Stimulated activated CD4-positive, alpha-beta T cell treated with anti-CD3 and anti-CD28 coated beads, Interleukin-4, amount 100 ng/mL, for 4 hours (primary cell): Measurements from ENCODE around the gene PMP22.

Experiments
- DNase-seq, 2 experiments: peaks; one replicate each; pipeline ENCODE4 v3.0.0-alpha.2; 2020

PMP22 gene

DNA sequence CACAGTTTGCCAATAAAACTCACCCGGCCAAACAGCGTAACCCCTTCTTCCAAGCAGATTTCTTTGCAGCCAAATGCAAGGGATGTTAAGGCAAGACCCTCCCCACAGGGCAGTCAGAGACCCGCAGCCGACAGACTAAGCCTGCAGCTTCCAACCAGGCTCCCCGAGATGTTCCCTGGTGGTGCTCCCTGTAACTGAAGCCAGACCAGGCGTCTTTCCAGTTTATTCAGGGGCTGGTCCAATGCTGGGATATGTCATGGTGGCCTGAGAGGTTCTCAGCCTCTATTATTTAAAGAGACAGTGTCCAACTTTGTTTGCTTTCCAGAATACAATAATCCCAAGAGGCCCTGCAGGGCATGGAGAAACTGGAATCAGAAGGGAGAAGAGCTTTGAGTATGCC, at the start of gene PMP22:
PMP22 (minus strand) TSS at position 196 of the 400 bp plus-strand sequence. CDS start 4,599 bp downstream, outside the sequence.
- no peak for DNase-seq

DNA sequence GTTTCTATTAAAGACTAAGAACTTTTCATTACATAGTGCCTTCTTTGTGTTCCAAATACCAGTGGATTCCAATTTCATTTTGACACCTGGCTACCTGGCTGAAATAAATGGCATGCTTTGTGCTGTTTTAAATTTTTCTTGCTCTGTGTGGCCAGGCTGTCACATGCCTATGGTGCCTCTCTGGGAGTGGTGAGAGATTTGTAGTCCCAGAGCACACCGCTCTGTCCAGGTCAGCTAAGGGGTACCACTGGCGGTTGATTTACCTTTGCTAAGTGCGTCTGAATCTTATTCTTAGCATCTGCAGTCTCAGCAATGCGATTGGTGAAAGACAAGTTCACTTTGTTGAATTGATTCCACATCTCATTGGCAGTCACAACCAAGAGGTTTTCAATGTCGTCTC, 46.9 kb upstream of the PMP22 start:
- DNase-seq = no peak

DNA sequence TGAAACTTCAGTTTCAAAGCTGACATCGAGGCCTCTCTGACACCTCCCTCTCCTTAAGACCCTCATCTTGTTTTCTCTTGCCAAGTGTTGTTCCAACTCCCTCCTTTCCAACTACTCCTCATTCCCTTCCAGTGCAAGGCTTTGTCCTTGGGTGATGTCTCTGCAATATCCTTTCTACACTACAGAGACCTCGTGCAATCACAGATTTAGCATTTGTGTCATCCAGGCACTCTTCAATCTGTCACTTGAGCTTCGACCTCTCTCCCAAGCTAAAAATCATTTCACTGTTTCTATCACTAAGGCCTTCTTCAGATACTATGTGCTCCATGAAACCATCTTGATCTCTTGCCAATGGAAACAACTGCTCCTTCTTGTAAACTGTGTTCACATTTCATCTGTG, 44.7 kb upstream of the PMP22 start:
- DNase-seq = no peak

DNA sequence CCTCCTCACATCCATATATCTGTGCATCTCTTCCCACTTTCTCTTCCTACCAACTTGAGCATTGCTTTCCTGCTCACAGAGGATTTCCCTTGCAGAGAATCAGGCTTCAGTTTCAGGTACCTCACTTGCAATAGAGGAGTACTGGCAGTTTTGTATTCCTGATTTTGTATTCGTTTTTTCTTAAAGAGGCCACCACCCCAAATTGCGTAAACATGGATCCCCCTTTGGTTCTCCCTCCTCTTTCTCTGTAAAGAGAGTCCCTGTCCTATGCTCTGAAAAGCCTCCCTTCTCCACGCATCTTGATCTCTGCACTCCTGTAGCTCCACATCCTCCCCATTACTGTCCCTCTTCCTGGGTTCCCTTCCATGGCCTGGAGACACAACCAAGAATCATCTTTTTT, 44.1 kb upstream of the PMP22 start:
- DNase-seq = no peak

DNA sequence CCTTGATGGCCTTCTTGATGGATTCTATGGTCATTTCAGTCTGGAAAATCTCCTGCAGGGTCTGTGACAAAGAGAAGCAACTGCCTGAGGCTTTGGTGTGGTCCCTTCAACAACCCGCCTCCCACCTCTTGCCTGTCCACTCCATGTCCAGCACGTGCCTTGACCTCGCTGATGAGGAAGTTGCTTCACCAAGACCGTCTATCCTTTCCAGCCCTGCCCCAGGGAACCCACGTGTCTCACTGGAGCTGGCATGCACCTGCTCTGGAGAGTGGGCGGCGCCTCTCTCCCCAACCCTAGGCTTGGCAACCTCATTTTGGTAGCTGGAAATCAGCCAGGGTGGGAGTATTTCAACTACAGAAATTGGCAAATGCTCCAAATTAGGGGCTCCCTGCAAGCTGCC, 43.6 kb upstream of the PMP22 start:
- DNase-seq = no peak

DNA sequence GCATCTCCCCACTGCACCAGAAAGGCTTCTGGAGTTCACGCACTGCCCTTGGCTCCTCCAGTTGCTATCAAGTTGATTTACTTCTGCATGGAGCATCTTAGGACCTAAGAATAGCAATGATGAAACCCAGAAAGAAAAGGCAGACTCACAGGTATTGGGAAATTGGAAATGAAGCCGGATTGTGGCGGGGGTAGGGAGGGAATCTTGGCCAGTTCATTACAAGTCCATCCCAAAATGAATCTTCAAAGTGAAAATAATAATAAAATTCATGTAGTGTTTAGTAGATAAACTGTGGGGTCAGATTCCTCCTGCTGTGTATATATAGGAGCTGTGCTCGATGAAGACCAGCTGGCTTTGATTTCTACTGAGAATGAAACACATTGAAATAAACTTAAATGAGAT, 42.6 kb upstream of the PMP22 start:
- DNase-seq = no peak

DNA sequence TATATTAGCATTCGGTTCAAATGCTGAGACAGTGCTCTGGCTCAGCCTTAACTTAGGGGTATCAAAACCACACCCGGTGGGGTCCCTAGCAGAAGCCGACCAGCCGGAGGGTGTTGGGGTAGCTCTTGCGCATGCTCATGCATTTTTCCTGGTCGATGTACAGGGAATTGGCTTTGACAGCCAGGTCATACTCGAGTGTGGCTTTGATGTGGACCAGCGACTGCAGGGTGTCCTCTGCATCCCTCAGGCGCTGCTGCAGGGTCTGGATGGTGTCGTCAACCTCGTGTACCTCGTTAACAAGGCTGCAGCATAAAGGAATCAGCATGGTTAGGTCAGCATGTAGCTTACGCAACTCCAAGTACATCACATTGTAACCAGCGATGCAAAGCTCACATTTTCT, 38.7 kb upstream of the PMP22 start:
- DNase-seq = no peak

DNA sequence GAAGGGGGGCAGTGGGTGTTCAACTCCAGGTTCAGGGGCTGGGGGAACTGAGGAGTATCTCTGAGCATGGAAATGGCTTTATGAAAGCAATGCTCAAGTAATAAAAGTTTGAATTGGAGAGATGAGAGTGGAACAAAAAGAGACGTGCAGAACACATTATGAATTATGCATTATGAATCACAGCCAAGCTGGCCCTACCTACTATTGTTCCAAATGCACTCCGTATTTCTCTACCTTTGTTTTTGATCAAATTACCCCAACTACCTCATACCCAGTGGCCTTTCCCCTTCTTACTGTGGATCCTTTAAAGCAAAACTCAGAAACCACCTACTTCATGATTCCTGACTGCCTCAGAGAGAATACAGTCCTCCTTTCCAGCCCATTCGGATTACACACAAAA, 38.1 kb upstream of the PMP22 start:
- DNase-seq = no peak

DNA sequence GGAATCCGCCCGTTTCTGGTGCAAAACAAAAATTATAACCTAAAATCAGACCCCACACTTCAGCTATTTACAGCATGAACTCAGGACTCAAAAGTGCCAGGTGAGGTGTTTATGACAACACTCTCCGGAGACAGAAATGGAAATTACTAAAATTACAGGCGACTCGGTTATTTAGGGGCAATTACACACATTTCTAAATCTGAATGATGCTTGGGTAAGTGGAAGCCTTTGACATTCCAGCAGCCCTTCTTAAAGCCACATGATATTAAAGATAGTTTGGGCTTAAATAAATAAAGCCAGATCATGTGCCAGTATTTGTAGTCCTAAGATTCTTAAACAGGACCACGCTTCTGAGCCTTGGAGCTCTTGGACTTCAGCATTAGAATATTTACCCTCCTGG, 36.7 kb upstream of the PMP22 start:
- DNase-seq = no peak

DNA sequence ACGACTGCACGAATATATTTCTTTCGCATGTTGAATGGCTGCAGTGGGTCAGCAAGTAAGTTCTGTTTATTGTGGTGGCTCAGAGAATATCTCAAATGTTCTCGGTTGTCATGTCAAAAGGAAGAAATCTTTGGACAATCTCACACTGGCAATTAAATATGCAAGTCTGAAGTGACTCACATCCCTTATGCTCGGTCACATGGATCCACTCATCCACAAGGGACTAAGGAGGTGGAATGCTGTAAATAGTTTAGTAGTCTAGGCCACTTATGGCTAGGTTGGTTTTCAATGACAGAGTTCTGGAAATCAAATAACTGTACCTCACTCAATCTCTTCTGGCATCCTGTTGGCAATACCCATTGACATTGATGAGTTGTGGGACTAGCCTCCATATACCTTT, 33.0 kb upstream of the PMP22 start:
- DNase-seq = no peak

DNA sequence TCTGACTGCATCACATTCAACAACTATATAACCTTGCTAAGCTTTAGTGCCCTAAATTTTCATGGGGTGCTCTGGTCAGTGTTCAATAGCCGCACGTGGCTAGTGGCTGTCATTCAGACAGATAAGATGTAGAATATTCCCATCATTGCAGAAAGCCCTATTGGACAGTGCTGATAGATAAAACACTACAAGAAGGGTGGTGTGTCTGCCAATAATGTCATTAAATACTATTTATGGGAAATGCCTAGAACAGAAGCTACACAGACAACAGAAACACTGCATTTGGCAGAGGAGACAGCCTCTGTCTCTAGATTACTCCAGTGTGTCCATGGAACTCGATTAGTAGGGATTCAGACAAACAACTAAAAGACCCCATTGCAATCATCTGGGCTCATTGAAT, 28.4 kb upstream of the PMP22 start:
- no peak for DNase-seq

DNA sequence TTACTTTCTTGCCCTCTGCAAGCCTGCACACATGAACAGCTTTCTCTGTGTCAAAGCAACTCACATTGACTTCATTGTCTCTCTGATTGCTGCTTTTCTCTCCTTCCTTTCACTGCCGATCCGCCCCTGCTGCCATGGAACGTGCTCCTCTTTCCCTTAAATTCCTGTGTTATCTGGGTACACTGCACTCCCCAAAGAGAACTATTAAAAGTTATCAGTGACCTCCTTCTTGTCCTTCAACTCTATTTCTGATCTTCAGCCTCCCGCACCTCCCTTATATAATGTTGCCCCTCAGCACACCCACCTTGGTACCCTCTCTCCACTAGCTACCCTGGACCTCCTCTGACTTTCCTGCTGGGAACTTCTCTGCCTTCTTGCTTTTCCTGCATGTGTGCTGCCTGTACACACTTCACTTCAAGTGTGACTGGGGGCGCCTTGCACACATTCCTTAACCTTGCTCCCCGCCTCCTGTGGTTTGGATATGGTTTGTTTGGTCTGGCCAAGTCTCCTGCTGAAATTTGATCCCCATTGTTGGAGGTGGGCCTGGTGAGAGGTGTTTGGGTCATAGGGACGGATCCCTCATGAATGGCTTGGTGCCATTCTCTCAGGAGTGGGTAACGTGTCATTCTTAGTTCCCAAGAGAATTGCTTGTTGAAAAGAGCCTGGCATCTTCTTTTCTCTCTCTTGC, 26.7 kb upstream of the PMP22 start:
- no peak for DNase-seq

DNA sequence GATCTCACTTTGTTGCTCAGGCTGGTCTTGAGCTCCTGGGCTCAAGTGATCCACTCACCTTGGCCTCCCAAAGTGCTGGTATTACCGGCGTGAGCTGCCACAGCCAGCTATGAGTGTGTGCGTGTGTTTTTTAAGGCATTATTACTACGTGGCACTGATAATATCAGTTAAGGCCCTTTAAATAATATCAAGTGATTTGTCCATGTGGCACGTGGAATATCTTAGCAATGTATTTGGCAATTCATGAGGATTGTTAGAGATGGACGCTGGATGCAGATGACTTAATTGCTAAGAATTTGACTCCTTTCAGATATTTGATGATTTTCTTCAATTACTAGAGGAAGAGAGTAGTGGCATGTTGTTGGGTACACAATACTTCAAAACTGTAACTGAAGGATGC, 25.5 kb upstream of the PMP22 start:
- no peak for DNase-seq

DNA sequence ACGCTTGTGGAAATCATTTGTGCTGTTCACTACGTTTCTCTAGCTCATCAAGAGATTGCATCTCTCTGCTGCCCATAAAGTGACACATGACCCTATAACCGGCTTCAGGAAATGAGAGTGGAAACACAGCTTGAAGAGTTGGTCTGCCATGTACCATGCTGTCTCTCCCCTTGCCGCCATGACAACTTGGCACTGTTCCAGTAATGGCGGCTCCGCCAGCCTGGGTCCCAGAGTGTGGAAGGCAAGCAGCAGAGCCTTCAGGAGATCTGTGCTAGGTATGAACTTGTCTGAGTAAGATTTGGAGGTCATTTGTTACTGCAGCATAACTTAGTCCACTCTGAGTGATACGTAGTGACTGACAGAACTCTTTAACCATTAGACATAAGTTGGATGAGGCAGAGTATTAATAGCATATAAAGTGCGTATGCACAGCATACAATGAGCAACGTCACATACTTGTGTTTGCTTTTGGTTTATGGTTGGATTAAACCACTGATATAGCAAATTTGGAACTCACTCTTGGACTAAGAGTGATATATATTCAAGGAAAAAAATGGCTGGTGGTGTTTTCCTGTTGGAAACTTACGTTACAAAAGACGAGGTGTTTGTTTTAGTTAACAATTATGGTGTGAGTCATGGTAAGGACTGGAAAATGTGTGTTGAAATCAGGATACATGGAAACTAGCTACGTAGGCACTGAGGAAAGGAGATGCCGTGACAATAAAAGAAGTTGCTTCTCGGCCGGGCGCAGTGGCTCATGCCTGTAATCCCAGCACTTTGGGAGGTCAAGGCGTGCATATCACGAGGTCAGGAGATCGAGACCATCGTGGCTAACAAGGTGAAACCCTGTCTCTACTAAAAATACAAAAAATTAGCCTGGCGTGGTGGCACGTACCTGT, 24.4 kb upstream of the PMP22 start:
- DNase-seq = no peak

DNA sequence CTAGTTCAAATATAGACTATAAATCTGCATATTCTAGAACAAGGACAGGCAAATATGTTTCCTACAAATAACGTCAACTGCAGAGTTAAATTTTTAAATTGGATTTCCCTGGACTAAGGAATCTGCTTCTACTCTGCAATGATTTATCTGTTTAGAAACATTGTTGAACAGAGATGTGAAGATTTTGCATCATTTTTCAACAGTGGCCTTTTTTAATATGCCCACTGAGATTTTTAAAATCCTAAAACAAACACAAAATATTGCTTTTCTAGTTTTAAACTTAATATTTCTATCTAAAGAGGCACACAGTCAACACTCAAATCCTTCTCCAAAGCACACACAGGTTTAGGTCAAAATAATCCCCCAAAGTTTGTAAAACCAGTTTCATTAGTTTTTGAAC, 23.7 kb upstream of the PMP22 start:
- DNase-seq = no peak

DNA sequence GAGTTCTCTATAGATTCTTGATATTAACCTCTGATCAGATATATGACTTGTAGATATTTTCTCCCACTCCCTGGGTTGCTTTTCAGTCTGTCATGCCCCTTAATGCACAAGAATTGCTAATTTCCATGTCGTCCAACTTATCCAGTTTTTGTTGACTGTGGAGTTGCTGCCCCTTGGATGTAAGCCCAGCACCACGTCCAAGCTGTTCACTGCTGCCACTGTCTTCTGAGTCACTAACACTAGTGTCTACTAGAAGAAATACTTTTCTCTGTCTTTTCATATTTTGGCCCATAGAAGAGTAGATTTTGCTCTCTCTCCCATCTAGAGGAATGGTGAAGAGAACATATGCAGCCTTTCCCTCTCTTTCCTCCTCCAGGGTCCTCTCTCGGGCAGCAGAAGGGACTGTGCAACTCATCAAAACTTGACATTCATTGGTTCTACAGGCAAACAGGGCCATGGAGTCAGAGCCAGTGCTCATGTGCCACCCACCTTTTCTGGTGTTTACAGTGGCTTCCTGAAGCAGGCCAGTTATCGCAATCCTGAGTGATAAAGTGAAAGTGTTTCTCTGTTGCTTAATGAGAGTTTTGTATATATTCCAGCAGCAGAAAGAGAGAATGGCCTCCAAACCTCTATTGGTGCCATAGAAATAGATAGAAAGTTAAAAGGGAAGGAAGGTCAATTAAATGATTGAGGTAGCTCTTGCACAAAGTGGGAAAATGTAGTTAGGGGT, 22.6 kb upstream of the PMP22 start:
- DNase-seq = no peak

DNA sequence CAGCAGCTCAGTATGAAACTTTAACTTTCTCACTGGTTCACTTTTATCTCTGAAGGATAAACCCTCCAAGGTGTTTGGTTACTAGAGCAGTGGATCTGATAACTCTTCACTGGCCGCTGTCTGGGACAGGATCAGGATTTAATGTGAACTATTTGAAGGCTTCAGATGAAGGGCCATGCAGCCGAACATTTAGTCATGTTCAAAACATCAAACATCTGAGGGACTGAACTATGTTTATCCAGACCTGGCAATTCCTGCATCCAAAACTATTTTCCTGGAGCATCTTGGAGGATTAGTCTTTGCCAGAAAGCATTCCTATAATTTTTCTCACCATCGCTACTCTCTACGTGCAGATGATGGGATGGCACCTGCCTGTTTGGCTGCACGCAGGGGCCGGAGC, 20.3 kb upstream of the PMP22 start:
- DNase-seq = no peak

DNA sequence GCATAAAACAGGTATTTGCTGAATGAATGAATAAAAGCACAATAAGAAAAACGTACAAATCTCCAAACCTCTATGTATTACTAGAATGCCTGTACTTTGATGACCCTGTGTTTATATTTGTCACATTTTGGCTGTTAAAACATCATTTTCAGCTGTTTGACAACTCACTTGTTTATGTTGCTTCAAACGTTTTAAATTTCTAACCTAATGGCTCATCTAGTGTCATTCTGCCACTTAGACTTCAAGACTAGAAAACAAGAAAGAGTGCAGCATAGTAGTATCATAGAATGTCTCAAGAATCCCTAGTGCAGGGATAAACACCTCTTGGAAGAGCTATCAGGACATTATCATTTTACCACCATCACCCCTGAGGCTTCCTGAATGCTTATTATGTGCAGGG, 19.4 kb upstream of the PMP22 start:
- no peak for DNase-seq

DNA sequence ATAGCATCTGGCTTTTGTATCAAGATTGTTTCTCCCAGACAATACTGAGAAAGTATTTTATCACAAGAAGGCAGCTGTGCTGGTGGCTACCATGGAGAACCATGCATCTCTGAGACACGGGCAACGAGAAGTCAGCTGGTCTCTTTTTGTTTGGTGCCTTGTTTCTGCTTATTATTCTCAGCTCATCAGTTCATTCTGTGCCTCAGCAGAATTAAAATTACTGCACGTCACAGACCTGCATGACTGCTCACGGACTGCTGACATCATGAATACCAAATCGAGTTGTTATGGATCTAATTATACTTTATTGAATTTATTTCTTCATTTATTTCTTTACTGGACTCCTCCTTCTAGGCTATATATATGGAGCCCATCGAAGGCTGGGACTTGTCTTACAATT, 19.0 kb upstream of the PMP22 start:
- no peak for DNase-seq

DNA sequence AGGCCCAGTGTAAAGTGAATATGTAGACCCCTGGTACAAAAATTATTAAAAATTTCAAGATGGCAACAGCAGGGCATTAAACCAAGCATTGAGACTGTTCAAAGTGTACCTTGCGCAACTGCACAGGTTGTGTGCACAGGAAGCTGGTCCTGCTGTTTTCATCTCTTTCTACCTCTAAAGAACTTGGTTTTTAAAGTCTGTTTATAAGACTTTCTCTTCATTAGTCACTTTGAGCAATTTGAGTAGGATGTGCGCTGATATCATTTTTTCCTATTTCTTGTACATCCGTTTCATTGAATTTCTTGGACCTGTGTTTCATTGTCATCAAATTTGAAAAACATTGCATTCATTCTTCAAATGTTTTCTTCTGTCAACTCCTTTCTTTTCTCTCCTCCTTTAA, 16.8 kb upstream of the PMP22 start:
- no peak for DNase-seq

DNA sequence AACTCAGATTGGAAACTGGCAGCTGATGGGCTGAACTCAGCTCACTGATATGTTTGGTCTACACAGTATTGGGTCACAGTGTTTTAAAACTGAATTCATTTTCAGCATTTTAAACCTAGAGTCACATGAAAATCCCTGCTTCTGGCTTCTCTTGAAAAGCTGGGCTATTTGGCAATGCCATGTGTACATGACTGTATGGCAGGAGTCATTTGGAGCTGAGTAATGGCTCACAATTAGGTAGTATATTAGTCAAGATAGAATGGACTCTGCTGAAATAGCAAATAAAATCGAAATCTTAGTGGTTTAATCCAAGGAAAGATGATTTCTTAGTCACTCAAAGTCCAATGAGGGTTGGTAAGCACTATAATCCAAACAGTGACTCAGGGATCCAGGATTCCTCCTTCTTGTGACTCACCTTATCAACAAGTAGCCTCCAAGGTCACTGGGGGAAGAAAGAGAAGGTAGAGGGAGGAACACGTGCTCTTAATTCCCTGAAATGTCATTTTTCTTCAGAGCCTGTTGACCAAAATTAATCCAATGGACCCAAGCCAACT, 13.9 kb upstream of the PMP22 start:
- DNase-seq = no peak

DNA sequence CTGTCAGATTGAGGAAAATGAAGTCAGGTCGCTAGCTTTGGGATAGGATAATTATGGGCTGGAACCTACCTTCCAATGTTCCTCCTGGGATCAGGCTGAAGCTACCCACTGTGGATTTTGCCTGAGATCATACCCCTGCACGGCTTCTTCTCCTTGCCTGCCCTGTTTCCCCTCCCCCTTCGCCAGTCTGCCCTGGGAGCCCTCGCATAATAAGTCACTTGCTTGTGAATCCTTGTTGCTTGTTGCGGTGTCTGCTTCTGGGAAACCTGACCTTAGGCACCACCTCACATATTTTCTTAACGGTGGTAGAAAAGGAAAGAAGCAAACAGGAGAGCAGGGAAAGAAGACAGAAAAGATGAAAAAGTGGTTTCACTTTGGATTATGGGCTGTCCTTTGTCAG, 13.3 kb upstream of the PMP22 start:
- no peak for DNase-seq

DNA sequence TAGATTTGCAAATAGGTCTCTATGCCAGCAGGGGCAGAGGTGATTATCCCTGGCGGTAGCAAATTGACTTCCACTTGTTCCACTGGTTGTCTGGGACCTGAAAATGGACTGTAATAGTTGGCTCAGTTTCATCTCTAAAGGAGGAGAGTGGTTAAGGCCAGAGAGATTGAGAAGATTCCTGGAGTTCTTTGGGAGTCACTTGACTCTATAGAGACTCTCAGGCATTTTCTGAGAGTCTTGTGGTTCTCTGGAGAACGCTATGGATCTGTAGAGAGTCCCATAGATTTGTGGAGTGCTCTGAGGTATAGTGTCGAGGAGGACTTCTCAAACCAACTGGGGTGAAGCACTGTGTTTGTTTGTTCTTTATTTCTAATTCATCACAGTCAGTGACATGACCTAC, 8.9 kb upstream of the PMP22 start:
- no peak for DNase-seq
